HL-60 (cell line): Measurements from ENCODE around the gene P2RX3.

Experiments used
- DNase-seq, 2 experiments: peaks; one replicate each; pipeline ENCODE4 v3.0.0-alpha.2; 2010 to 2020; ENCODE audit warnings: low read depth in 1 of 2, low spot score in 1 of 2
- H3K27ac ChIP-seq: fragments of 250-450 bp; sonication (Bioruptor Pico); replicated peaks from 2 replicates; pipeline ENCODE4 v1.5.1; 2020; ENCODE audit warnings: mild to moderate bottlenecking, moderate library complexity
- H3K27me3 ChIP-seq: fragments of 250-450 bp; sonication (Bioruptor Pico); 2 replicates; pipeline ENCODE4 v1.5.1; 2021; ENCODE audit warnings: mild to moderate bottlenecking, moderate library complexity; ENCODE audit not compliant: insufficient read depth, poor library complexity, severe bottlenecking
- H3K4me3 ChIP-seq: replicated peaks from 2 replicates; pipeline ENCODE4 v1.5.1; 2011; ENCODE audit warnings: mild to moderate bottlenecking, control low read depth, low read length; ENCODE audit not compliant: insufficient read depth
- CTCF ChIP-seq: IDR thresholded peaks from one replicate; pipeline ENCODE4 v1.5.1; 2011; ENCODE audit warnings: low read length, control low read depth, inconsistent platforms; ENCODE audit not compliant: insufficient read depth
- GABPA ChIP-seq: IDR thresholded peaks from 2 replicates; pipeline ENCODE4 v1.6.1; 2012; ENCODE audit warnings: low read depth
- POLR2AphosphoS5 ChIP-seq: IDR thresholded peaks from 2 replicates; pipeline ENCODE4 v1.6.1; 2012; ENCODE audit warnings: low read depth
- REST ChIP-seq: IDR thresholded peaks from 2 replicates; pipeline ENCODE4 v1.6.1; 2012; ENCODE audit warnings: low read depth; ENCODE audit not compliant: insufficient replicate concordance
- SPI1 ChIP-seq: IDR thresholded peaks from 2 replicates; pipeline ENCODE4 v1.6.1; 2012; ENCODE audit warnings: low read depth, mild to moderate bottlenecking, borderline replicate concordance

Gene P2RX3

GRCh38 chr11:57379732-57380131, 41.6 kb downstream of the P2RX3 start:
- TF ChIP-seq REST = peak; percentile 99
- TF ChIP-seq GABPA = no peak
- Histone ChIP-seq H3K27me3 (no peaks in the 10 kb centered on the region), H3K27ac (no peak overlapping the region), H3K4me3 (no peak overlapping the region)
- no peak for DNase-seq

- H3K4me3 ChIP-seq = no peak within 1 kb of the TSS
- no peak within 1 kb of the TSS for H3K27ac ChIP-seq
- TF ChIP-seq SPI1 (peak; percentile 64), POLR2AphosphoS5 (no peak)
- no peaks in the 10 kb centered on the region for H3K27me3 ChIP-seq
- DNase-seq = no peak
Observed at GRCh38 chr11:57380975-57381374, 42.8 kb downstream of the P2RX3 start, which contains the start of gene PRG3. Gene PRG3, minus strand, starts transcription at chr11:57381150. Its CDS starts 442 bp downstream, at chr11:57380708.

- TF ChIP-seq REST = no peak
- no peak for TF ChIP-seq SPI1
- TF ChIP-seq POLR2AphosphoS5 = peak; percentile 64
- TF ChIP-seq CTCF = no peak
- TF ChIP-seq GABPA = no peak
- DNase-seq = peak in 1 of 2 experiments; percentile 27
- H3K27ac ChIP-seq = peak overlapping the region; percentile 31
- H3K27me3 ChIP-seq = no peaks in the 10 kb centered on the region
- H3K4me3 ChIP-seq = no peak overlapping the region
Observed at GRCh38 chr11:57386178-57386940, 48.2 kb downstream of the P2RX3 start.

- TF ChIP-seq POLR2AphosphoS5 (peak; percentile 45; the same call in 1 of the 2 replicates), GABPA (no peak)
- DNase-seq = peak in 1 of 2 experiments; percentile 40
- H3K27ac ChIP-seq = peak overlapping the region; percentile 72
- H3K27me3 ChIP-seq = no peaks in the 10 kb centered on the region
- H3K4me3 ChIP-seq = no peak overlapping the region
Observed at GRCh38 chr11:57387289-57388030, 49.3 kb downstream of the P2RX3 start.

- no peaks in the 10 kb centered on the region for H3K27me3 ChIP-seq
- peak within 1 kb of the TSS; percentile 72 for H3K27ac ChIP-seq
- no peak for TF ChIP-seq POLR2AphosphoS5
- TF ChIP-seq CTCF = no peak
- TF ChIP-seq SPI1 = peak; percentile 16; the same call in 1 of the 2 replicates
- TF ChIP-seq REST = no peak
- no peak for TF ChIP-seq GABPA
- peak in 1 of 2 experiments; percentile 65 for DNase-seq
- peak within 1 kb of the TSS; percentile 19 for H3K4me3 ChIP-seq
Observed at GRCh38 chr11:57390535-57390934, 52.4 kb downstream of the P2RX3 start, which contains the start of gene PRG2. Gene PRG2, minus strand, starts transcription at chr11:57390650. Its CDS starts 706 bp downstream, at chr11:57389944.
